ENCODE measurements around the gene FUCA1.

GRCh38 chr1:23906731-23907130 lies 38.6 kb upstream of the FUCA1 start:
- TF ChIP-seq CTCF (IDR thresholded peaks at IDR 0.05): no peak
- TF ChIP-seq POLR2A (IDR thresholded peaks at IDR 0.05): no peak
